ENCODE results near the gene PIK3CA. TPM values are rescaled to one million over a fixed set of nuclear protein-coding genes. Genes with fewer than 3 reads are reported as not detected.
"Not testable (repeated sequence)": the region's sequence is repeated elsewhere in the genome, so short reads cannot be mapped to it uniquely, and the experiment has no call there.

The PIK3CA gene
- total and polyA plus RNA-seq, 10 of the 15 experiments (the other 5 are each of a cell fraction or from before 2014, with no cell fraction given): 3.0 to 18.6 (median 9.0) TPM

DNA sequence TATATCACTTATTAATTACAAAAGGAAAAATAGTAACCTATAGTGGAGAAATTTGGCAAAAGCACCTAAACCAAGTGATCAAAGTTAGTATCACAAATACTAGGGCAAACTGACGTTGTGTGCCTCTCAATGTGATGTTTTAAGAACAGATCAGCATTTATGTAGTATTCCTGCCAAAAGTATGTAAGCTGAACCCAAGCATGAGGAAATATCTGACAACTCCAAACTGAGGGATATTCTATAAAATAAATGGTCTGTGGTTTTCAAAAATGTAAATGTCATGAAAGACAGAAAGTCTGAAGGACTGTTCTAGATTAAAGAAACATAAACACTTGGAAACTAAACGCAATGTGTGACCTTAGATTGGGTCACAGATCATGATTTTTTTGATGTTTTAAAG is 34.3 kb upstream of the PIK3CA start:
- TF ChIP-seq SREBF2 (IDR thresholded peaks at IDR 0.05; ENCODE audit: low read length) (no peak), GABPA (IDR thresholded peaks at IDR 0.05; ENCODE audit: low read depth) (no peak), POLR2AphosphoS2 (IDR thresholded peaks at IDR 0.05; ENCODE audit: low read depth, low read length) (no peak), SIN3A (IDR thresholded peaks at IDR 0.05; ENCODE audit: low read depth, low read length) (no peak), SUPT20H (IDR thresholded peaks at IDR 0.05; ENCODE audit: borderline replicate concordance, control insufficient read depth, low read depth, low read length) (no peak), SMAD1 (IDR thresholded peaks at IDR 0.05; ENCODE audit: low read depth, partially characterized antibody) (no peak), MEF2A (IDR thresholded peaks at IDR 0.05; ENCODE audit: insufficient read depth, low read depth, low read length) (no peak)
- CTCF ChIA-PET: no interaction called here

DNA sequence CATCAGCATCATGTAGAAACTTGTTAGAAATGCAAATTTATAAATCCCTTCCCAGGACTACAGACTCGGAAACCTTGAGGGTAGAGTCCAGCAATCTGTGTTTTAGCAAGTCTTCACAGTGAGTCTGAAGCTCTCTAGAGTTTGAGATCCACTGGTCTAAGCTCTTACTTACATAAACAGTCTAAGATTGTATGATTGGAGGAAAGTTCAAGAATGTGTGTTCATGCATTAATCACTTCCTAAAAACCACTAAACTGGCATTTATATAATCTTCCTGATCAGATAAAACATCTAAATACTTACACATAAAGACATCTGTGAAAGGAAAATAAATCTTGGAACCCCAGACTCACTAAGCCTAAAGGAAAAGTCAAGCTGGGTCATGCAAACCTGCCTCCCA is 32.7 kb upstream of the PIK3CA start:
- FAIRE-seq; POLR2A ChIA-PET; H3K9me3 ChIP-seq (replicated peaks; ENCODE audit: control insufficient read depth, insufficient read depth, low read length); H3K4me2 ChIP-seq (ENCODE audit: control insufficient read depth, insufficient read depth); H3K79me2 ChIP-seq (ENCODE audit: control insufficient read depth, insufficient read depth, low read length); BruUV-seq (replicated peaks); H3K4me1 ChIP-seq (ENCODE audit: control insufficient read depth, insufficient read depth, low read length); H3K27me3 ChIP-seq (replicated peaks in 1 of 2; ENCODE audit: control insufficient read depth in 2 of 2, insufficient read depth in 2 of 2, low read length in 1 of 2); intact Hi-C loops (cut with micrococcal nuclease; ENCODE audit: unreplicated experiment); ATAC-seq; H3K4me3 ChIP-seq; DNase-seq (ENCODE audit: low read depth, low spot score); CTCF ChIA-PET; H3K9ac ChIP-seq (ENCODE audit: control insufficient read depth, insufficient read depth, low read length); H4K20me1 ChIP-seq (ENCODE audit: control insufficient read depth, insufficient read depth); H3K27ac ChIP-seq (ENCODE audit: control insufficient read depth, insufficient read depth); in situ Hi-C loops (cut with MboI); H2AFZ ChIP-seq (ENCODE audit: control insufficient read depth, low read depth, low read length); H3K36me3 ChIP-seq (ENCODE audit: control insufficient read depth in 2 of 2, insufficient read depth in 2 of 2, low read length in 1 of 2): not testable (repeated sequence)
- ChIA-PET RAD21 (ENCODE audit: unreplicated experiment) (interaction anchor here (1.2 kb wide), 1 partner anchor 10 kb away, joined by 4 read pairs; no protein-coding TSS in a partner anchor), SMC1A (ENCODE audit: uncharacterized antibody, unreplicated experiment) (interaction anchor here (1.2 kb wide), 1 partner anchor 28 kb away, joined by 3 read pairs; no protein-coding TSS in a partner anchor)
- 5% methylated on average over 1 of the region's 1 CpG for WGBS (ENCODE audit: insufficient coverage, insufficient replicate concordance, low lambda C conversion rate, missing lambda C conversion rate)

More for the DNA sequence above, 34.3 kb upstream of the PIK3CA start:
- no peak overlapping the region for H2AFZ ChIP-seq (ENCODE audit: control insufficient read depth, low read depth, low read length)
- ATAC-seq: no peak
- no peaks in the 10 kb centered on the region for H4K20me1 ChIP-seq (ENCODE audit: control insufficient read depth, insufficient read depth)
- H3K4me3 ChIP-seq: no peak overlapping the region
- H3K4me2 ChIP-seq (ENCODE audit: control insufficient read depth, insufficient read depth): no peak overlapping the region
- DNase-seq (ENCODE audit: low read depth, low spot score): no peak
- FAIRE-seq: no peak
- intact Hi-C loops (cut with micrococcal nuclease; ENCODE audit: unreplicated experiment) (no loop called here), in situ Hi-C loops (cut with MboI) (no loop called here)
- ChIA-PET SMC1A (ENCODE audit: uncharacterized antibody, unreplicated experiment) (no interaction called here), RAD21 (ENCODE audit: unreplicated experiment) (no interaction called here), POLR2A (no interaction called here)
- no peak overlapping the region for H3K9ac ChIP-seq (ENCODE audit: control insufficient read depth, insufficient read depth, low read length)
- H3K27me3 ChIP-seq (replicated peaks in 1 of 2; ENCODE audit: control insufficient read depth in 2 of 2, insufficient read depth in 2 of 2, low read length in 1 of 2): no peaks in the 10 kb centered on the region; a peak in 1 of 4 replicates
- no peak overlapping the region for H3K27ac ChIP-seq (ENCODE audit: control insufficient read depth, insufficient read depth)
- H3K36me3 ChIP-seq (ENCODE audit: control insufficient read depth in 2 of 2, insufficient read depth in 2 of 2, low read length in 1 of 2): no peaks in the 10 kb centered on the region
- WGBS (ENCODE audit: insufficient coverage, insufficient replicate concordance, low lambda C conversion rate, missing lambda C conversion rate): 37% methylated on average over 2 of the region's 2 CpGs
- no TSS peak for BruUV-seq (replicated peaks)
- no peaks in the 10 kb centered on the region for H3K4me1 ChIP-seq (ENCODE audit: control insufficient read depth, insufficient read depth, low read length)
- no peaks in the 10 kb centered on the region for H3K79me2 ChIP-seq (ENCODE audit: control insufficient read depth, insufficient read depth, low read length)
- H3K9me3 ChIP-seq (replicated peaks; ENCODE audit: control insufficient read depth, insufficient read depth, low read length): no peaks in the 10 kb centered on the region; the same call in 2 of the 3 replicates

Data from GM12878 (cell line).